ENCODE measurements around the gene PUS1.

PUS1 gene

DNA sequence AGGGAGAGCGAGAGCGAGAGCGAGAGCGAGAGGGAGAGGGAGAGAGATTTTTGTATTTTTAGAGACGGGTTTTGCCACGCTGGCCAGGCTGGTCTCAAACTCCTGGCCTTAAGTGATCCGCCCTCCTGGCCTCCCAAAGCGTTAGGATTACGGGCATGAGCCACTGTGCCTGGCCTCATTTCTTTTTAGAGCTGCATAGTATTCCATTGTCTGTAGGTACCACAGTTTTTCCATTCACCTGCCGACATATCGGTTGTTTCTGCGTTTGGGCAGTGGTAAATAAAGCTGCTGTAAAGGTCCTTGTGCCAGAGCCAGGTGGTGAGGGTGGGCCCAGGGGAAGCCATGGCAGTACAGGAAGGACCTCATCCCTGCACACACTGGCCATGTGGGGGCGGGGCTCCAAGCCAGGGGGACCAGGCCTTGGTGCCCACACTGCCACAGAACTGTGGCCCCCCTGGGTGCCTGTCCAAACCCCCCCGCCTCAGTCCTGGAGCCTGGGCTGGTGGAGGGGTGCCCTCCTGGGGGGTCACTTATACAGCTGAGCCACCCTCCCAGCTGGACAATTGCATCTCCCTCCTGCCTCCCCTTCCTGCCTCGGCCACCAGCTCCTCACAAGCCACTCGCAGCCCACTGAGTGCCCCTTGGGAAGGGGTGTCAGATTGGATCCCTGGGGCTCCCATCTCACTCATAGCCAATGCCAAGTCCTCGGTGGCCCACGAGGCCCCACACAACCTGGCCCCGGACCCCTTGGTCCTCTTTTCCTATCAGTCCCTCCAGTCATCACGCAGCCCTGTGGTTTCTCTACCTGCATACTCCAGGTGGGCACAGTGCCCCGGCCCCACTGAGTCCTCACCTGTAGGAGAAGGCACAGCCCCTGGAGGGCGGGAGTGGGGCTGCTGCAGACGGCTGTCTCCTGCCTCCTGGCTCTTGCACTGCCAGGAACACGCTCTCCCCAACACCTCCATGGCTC, 1.7 kb upstream of the PUS1 start:
- Histone ChIP-seq H3K4me3 (ENCODE audit: low read depth in 1 of 2, low read length in 1 of 2) (peak overlapping the region in 1 of 2 experiments; percentile 78), H3K9me3 (no peaks in the 10 kb centered on the region), H3K27me3 (peaks cover 20% of the 10 kb centered on the region), H3K36me3 (peaks cover 11% of the 10 kb centered on the region), H3K4me1 (ENCODE audit: control insufficient read depth in 1 of 2, insufficient read depth in 1 of 2, low read depth in 1 of 2, low read length in 1 of 2) (peaks cover 19% of the 10 kb centered on the region in 2 experiments), H3K27ac (no peak overlapping the region)
- TF ChIP-seq, protein P1, sequence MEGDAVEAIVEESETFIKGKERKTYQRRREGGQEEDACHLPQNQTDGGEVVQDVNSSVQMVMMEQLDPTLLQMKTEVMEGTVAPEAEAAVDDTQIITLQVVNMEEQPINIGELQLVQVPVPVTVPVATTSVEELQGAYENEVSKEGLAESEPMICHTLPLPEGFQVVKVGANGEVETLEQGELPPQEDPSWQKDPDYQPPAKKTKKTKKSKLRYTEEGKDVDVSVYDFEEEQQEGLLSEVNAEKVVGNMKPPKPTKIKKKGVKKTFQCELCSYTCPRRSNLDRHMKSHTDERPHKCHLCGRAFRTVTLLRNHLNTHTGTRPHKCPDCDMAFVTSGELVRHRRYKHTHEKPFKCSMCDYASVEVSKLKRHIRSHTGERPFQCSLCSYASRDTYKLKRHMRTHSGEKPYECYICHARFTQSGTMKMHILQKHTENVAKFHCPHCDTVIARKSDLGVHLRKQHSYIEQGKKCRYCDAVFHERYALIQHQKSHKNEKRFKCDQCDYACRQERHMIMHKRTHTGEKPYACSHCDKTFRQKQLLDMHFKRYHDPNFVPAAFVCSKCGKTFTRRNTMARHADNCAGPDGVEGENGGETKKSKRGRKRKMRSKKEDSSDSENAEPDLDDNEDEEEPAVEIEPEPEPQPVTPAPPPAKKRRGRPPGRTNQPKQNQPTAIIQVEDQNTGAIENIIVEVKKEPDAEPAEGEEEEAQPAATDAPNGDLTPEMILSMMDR (IDR thresholded peaks at IDR 0.05), result no peak

DNA sequence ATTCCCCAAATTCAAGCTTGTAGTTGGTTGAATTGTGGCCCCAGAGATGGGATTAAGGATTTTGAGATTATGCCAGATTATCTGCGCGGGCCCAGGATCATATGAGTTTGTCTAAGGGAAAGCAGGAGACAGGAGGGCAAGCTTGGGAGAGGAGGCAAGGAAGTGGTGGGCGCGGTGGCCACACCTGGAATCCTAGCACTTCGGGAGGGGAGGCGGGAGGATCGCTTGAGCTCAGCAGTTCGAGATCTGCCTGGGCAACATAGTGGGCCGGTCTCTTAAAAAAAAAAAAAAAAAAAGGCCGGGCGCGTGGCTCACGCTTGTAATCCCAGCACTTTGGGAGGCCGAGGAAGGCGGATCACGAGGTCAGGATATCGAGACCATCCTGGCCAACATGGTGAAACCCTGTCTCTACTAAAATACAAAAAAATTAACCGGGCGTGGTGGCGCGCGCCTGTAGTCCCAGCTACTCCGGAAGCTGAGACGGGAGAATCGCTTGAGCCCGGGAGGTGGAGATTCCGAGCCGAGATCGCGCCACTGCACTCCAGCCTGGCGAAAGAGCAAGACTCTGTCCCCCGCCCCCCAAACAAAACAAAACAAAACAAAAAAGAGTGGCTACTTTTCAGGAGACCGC, 881 bp upstream of the PUS1 start:
- peaks cover 20% of the 10 kb centered on the region for H3K27me3 ChIP-seq
- H3K9me3 ChIP-seq, result no peaks in the 10 kb centered on the region
- TF ChIP-seq, protein P1 (IDR thresholded peaks at IDR 0.05), result no peak
- peaks cover 3% of the 10 kb centered on the region for H3K36me3 ChIP-seq
- peaks cover 19% of the 10 kb centered on the region in 2 experiments for H3K4me1 ChIP-seq (ENCODE audit: control insufficient read depth in 1 of 2, insufficient read depth in 1 of 2, low read depth in 1 of 2, low read length in 1 of 2)
- H3K4me3 ChIP-seq (ENCODE audit: low read depth in 1 of 2, low read length in 1 of 2), result peak overlapping the region; percentile 78 to 83
- H3K27ac ChIP-seq, result peak overlapping the region; percentile 67

- Histone ChIP-seq H3K27ac (peak overlapping the region; percentile 31), H3K27me3 (peaks cover 16% of the 10 kb centered on the region), H3K4me3 (ENCODE audit: low read depth in 1 of 2, low read length in 1 of 2) (peak overlapping the region; percentile 78 to 83), H3K36me3 (peaks cover 9% of the 10 kb centered on the region), H3K9me3 (no peaks in the 10 kb centered on the region), H3K4me1 (ENCODE audit: control insufficient read depth in 1 of 2, insufficient read depth in 1 of 2, low read depth in 1 of 2, low read length in 1 of 2) (peaks cover 19% of the 10 kb centered on the region in 2 experiments)
- TF ChIP-seq, protein P1 (IDR thresholded peaks at IDR 0.05), result no peak
These were observed 743 bp downstream of the PUS1 start for GRCh38 chr12:131929581-131930456.

DNA sequence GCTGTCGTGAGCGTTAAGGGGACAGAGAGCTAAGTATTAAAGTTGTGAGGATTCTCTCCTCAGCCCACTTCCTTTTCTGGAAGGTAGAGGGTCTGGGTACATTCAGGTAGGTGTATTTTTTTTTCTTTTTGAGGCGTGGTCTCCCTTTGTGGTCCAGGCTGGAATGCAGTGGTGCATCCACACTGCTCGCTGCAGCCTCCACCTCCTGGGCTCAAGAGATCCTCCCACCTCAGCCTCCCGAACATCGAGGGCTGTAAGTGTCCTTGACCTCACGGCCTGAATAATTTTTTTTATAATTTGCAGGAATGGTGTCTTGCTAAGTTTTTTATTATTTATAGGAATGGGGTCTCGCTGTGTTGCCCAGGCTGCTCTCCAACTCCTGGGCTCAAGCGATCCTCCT, 1.4 kb downstream of the PUS1 start:
- peaks cover 19% of the 10 kb centered on the region in 2 experiments for H3K4me1 ChIP-seq (ENCODE audit: control insufficient read depth in 1 of 2, insufficient read depth in 1 of 2, low read depth in 1 of 2, low read length in 1 of 2)
- H3K4me3 ChIP-seq (ENCODE audit: low read depth in 1 of 2, low read length in 1 of 2), result peak overlapping the region in 1 of 2 experiments; percentile 83
- H3K27ac ChIP-seq, result no peak overlapping the region
- H3K9me3 ChIP-seq, result no peaks in the 10 kb centered on the region
- H3K27me3 ChIP-seq, result peaks cover 12% of the 10 kb centered on the region
- TF ChIP-seq, protein P1 (IDR thresholded peaks at IDR 0.05), result no peak
- peaks cover 11% of the 10 kb centered on the region for H3K36me3 ChIP-seq

DNA sequence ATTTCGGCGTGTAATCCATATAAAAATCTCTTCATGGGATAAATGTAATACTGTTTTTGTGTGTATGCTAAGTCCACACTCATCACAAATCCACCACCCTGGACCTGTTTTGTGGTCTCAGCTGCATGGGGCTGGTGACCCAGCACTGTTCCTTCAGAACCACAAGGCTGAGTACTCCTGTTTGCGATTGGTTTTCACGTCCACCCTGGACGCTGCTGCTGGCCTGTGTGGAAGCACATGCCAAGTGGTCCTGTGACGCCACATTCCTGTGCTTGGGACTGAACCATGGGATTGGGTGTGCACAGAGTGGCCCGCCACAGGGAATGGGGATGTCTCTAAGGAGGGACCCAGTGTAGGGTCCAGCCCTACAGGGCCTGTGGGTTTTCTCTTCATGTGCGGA, 4.3 kb downstream of the PUS1 start:
- Histone ChIP-seq H3K4me1 (ENCODE audit: control insufficient read depth in 1 of 2, insufficient read depth in 1 of 2, low read depth in 1 of 2, low read length in 1 of 2) (peaks cover 12 to 13% of the 10 kb centered on the region in 2 experiments), H3K4me3 (ENCODE audit: low read depth in 1 of 2, low read length in 1 of 2) (no peak overlapping the region), H3K27me3 (peaks cover 12% of the 10 kb centered on the region), H3K27ac (no peak overlapping the region), H3K9me3 (no peaks in the 10 kb centered on the region), H3K36me3 (peaks cover 11% of the 10 kb centered on the region)
- TF ChIP-seq, protein P1 (IDR thresholded peaks at IDR 0.05), result no peak

Data from neutrophil (primary cell).